Stomach (tissue), 4 donors: ENCODE results near the gene MT1G.

ENCODE experiments used
- EP300 ChIP-seq: sonication (generic); formaldehyde crosslinking; IDR thresholded peaks from one replicate; pipeline ENCODE4 v1.6.1; 2017; ENCODE audit warnings: antibody characterized with exemption
- POLR2A ChIP-seq, 4 donors: fragments of 450-650 bp; IDR thresholded peaks; one replicate each; pipeline ENCODE4 v1.6.1; 2016; ENCODE audit warnings: antibody characterized with exemption in 4 of 4, control low read depth in 2 of 4, mild to moderate bottlenecking in 1 of 4, moderate library complexity in 1 of 4
- POLR2AphosphoS5 ChIP-seq, 3 donors: sonication (generic); formaldehyde crosslinking; IDR thresholded peaks; one replicate each; pipeline ENCODE4 v1.6.1; 2016; ENCODE audit warnings: antibody characterized with exemption in 3 of 3
- TF ChIP-seq, protein P1 (sequence below), 7 experiments: fragments of 450-650 bp in 4 of 7; fragments of 200-600 bp in 3 of 7; sonication (generic) in 3 of 7; IDR thresholded peaks; one replicate each; pipeline ENCODE4 v1.5.1; 2016 to 2019; ENCODE audit warnings: antibody characterized with exemption in 7 of 7, control low read depth in 2 of 7, mild to moderate bottlenecking in 1 of 7

DNA sequence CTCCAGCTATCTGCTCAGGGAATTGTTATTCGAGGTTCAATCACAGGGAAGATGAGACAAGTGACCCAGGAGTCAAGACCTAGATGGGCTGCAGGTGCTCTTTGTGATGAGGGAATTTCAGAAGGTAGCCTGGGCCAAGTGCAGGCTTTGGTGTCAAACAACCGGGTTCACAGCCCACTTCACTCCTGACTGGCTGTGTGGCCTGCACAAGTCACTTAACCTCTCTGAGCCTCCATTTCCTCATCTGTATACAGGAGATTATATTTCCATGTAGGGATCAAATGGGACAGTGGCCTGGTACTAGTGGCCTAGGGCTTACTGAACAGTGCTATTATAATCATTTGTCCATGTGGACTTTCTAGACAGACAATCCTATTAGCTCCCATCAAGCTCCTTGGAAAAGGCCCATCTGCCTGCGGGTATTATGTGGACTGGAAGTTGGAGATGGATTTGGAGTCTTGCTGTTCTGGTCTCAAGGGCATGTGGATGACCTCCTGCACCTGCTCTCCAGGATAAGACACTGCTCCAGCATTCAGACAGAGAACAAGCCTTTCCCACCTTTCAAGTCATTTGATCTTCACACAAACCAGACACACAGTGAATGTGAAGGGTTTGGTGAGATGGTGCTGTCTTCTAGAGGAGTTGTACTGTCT, 11.3 kb upstream of the MT1G start:
- TF ChIP-seq, protein P1, sequence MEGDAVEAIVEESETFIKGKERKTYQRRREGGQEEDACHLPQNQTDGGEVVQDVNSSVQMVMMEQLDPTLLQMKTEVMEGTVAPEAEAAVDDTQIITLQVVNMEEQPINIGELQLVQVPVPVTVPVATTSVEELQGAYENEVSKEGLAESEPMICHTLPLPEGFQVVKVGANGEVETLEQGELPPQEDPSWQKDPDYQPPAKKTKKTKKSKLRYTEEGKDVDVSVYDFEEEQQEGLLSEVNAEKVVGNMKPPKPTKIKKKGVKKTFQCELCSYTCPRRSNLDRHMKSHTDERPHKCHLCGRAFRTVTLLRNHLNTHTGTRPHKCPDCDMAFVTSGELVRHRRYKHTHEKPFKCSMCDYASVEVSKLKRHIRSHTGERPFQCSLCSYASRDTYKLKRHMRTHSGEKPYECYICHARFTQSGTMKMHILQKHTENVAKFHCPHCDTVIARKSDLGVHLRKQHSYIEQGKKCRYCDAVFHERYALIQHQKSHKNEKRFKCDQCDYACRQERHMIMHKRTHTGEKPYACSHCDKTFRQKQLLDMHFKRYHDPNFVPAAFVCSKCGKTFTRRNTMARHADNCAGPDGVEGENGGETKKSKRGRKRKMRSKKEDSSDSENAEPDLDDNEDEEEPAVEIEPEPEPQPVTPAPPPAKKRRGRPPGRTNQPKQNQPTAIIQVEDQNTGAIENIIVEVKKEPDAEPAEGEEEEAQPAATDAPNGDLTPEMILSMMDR (IDR thresholded peaks at IDR 0.05), result no peak
- no peak for TF ChIP-seq POLR2AphosphoS5 (IDR thresholded peaks at IDR 0.05)
- TF ChIP-seq EP300, result no peak
- TF ChIP-seq POLR2A (IDR thresholded peaks at IDR 0.05), result no peak
